ENCODE data around the gene DHRS9.

The DHRS9 gene

GRCh38 chr2:169095621-169096105 lies 26.3 kb downstream of the DHRS9 start (continued):
- 0 out of 2 replicates have a peak, but pooled peaks have one; percentile 51 for TF ChIP-seq ZBTB44 (tag by site-specific recombination; IDR thresholded peaks at IDR 0.05)
- TF ChIP-seq SCRT2 (tag by site-specific recombination; IDR thresholded peaks at IDR 0.05), result peak; percentile 49; the same call in 1 of the 2 replicates
- TF ChIP-seq BCL11A (tag by site-specific recombination; IDR thresholded peaks at IDR 0.05; ENCODE audit: low read depth), result no peak

- Histone ChIP-seq H3K9me3 (ENCODE audit: control insufficient read depth, insufficient read depth, low read depth, low read length) (no peaks in the 10 kb centered on the region), H3K27ac (ENCODE audit: extremely low read depth, low read depth, low read length) (no peak overlapping the region), H3K4me1 (ENCODE audit: control insufficient read depth, insufficient read depth, low read length) (no peaks in the 10 kb centered on the region), H3K36me3 (ENCODE audit: control insufficient read depth in 2 of 2, insufficient read depth in 1 of 2, low read length in 2 of 2) (no peaks in the 10 kb centered on the region), H3K4me3 (ENCODE audit: low read depth, low read length) (no peak overlapping the region)
- POLR2A ChIA-PET, result no interaction called here
- CTCF ChIA-PET, result interaction anchor here (1.1 kb wide), 1 partner anchor 143 kb away, joined by 3 read pairs; no protein-coding TSS in a partner anchor
- TF ChIP-seq KLF16 (tag by site-specific recombination; IDR thresholded peaks at IDR 0.05) (no peak), ZNF2 (tag by site-specific recombination; IDR thresholded peaks at IDR 0.05) (no peak), ZBTB26 (tag by site-specific recombination; optimal IDR thresholded peaks at IDR 0.05) (no peak), ZBTB49 (tag by site-specific recombination; IDR thresholded peaks at IDR 0.05; ENCODE audit: low read depth) (no peak), ZNF121 (tag by site-specific recombination; IDR thresholded peaks at IDR 0.05) (no peak), ZNF830 (tag by site-specific recombination; IDR thresholded peaks at IDR 0.05; ENCODE audit: low read depth) (no peak), ZNF518A (tag by site-specific recombination; conservative IDR thresholded peaks at IDR 0.05; ENCODE audit: low read depth) (no peak), ZNF449 (tag by site-specific recombination; IDR thresholded peaks at IDR 0.05) (no peak), ZNF791 (tag by site-specific recombination; IDR thresholded peaks at IDR 0.05) (no peak), HIC1 (tag by site-specific recombination; IDR thresholded peaks at IDR 0.05) (no peak), ZNF211 (tag by site-specific recombination; IDR thresholded peaks at IDR 0.05; ENCODE audit: low read depth) (no peak), ZNF155 (tag by site-specific recombination; IDR thresholded peaks at IDR 0.05) (no peak), ZNF23 (tag by site-specific recombination; IDR thresholded peaks at IDR 0.05; ENCODE audit: borderline replicate concordance) (no peak), ZNF26 (tag by site-specific recombination; IDR thresholded peaks at IDR 0.05) (no peak), SP2 (tag by site-specific recombination; IDR thresholded peaks at IDR 0.05) (no peak)
Observed at GRCh38 chr2:169104848-169105247, 35.5 kb downstream of the DHRS9 start.

Measured in HEK293 (cell line).